Measurements from ENCODE around the gene HNF4A.
A peak's percentile ranks its signal among the peaks of the same experiment; 100 is the strongest.
"Not testable (repeated sequence)": the region's sequence is repeated elsewhere in the genome, so short reads cannot be mapped to it uniquely, and the experiment has no call there.

The HNF4A gene

GRCh38 chr20:44319839-44320422, 35.6 kb upstream of the HNF4A start:
- DNase-seq (ENCODE audit: low read depth) = peak; percentile 48
- TF ChIP-seq POLR2A (IDR thresholded peaks at IDR 0.05; ENCODE audit: extremely low read depth, insufficient read length) = no peak
- H3K4me3 ChIP-seq (ENCODE audit: low read depth, low read length) = no peak overlapping the region

GRCh38 chr20:44324343-44324742, 31.2 kb upstream of the HNF4A start:
- no peak overlapping the region for H3K4me3 ChIP-seq (ENCODE audit: low read depth, low read length)
- TF ChIP-seq, protein P1, sequence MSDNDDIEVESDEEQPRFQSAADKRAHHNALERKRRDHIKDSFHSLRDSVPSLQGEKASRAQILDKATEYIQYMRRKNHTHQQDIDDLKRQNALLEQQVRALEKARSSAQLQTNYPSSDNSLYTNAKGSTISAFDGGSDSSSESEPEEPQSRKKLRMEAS (IDR thresholded peaks at IDR 0.05; ENCODE audit: low read depth, low read length) = no peak
- no peak for TF ChIP-seq CTCF (IDR thresholded peaks at IDR 0.05; ENCODE audit: low read depth, low read length)
- no peak for TF ChIP-seq MYC (IDR thresholded peaks at IDR 0.05; ENCODE audit: low read depth, low read length)
- TF ChIP-seq POLR2A (IDR thresholded peaks at IDR 0.05; ENCODE audit: extremely low read depth, insufficient read length) = no peak
- no peak for DNase-seq (ENCODE audit: low read depth)

DNA sequence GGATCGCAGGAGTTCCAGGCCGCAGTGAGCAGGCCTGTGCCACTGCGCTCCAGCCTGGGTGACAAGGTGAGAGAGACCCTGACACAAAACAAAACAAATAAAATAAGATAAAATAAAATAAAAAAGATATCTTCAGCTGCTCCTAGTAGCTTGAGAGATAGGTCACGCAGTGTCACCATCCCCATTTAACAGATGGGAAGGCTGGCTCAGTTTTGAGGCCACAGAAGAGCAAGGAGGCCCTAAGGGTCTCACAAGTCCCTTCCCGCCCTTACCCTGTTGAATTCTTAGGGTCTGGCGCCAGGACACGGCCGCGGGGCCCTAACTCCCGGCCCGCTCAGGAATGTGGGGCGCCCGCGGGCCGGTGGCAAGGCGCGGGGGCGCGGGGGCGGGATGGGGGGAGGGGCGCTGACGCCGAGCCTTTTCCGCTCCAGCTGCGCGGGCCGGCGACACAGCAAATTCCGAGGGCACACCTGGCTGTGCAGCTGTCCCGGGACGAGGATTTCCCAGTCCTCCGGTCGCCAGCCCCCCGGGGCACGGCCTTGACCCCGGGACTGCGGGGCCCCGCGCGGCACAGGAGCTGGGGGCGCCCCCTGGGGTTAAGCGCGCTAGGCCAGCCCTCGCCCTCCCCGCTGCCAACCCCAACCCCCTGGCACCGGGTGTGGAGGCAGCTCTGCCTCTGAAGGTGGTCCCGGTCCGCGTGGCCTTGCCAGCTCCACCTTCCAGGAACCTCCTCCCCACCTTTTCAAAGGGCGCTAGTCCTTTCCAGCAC, 28.9 kb upstream of the HNF4A start:
- H3K4me3 ChIP-seq (ENCODE audit: low read depth, low read length) = no peak overlapping the region
- DNase-seq (ENCODE audit: low read depth) = no peak

GRCh38 chr20:44327748-44328147, 27.8 kb upstream of the HNF4A start:
- not testable (repeated sequence) for DNase-seq (ENCODE audit: low read depth); H3K4me3 ChIP-seq (ENCODE audit: low read depth, low read length)

More for the DNA sequence above, 28.9 kb upstream of the HNF4A start:
- TF ChIP-seq CTCF (IDR thresholded peaks at IDR 0.05; ENCODE audit: low read depth, low read length) (no peak), POLR2A (IDR thresholded peaks at IDR 0.05; ENCODE audit: extremely low read depth, insufficient read length) (no peak), MYC (IDR thresholded peaks at IDR 0.05; ENCODE audit: low read depth, low read length) (no peak)
- TF ChIP-seq, protein P1 (IDR thresholded peaks at IDR 0.05; ENCODE audit: low read depth, low read length) = no peak

DNA sequence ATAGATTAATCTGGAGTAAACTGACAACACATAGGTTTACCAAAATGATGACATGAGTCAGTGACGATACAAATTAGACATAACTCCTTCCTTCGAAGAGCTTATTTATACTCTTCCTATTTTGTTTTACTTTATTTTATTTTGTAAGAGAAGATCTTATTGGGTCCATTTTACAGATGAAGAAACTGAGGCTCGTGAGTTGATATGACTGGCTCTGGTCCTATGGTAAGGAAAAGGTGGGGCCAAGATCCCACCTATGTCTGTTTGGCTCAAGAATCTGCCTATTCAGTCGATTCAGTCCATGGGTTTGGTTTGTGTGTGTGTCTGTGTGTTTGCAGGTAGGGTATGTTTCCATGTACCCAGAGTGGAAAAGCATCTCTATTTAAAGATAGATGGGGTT, 27.1 kb upstream of the HNF4A start:
- no peak for DNase-seq (ENCODE audit: low read depth)
- no peak for TF ChIP-seq MYC (IDR thresholded peaks at IDR 0.05; ENCODE audit: low read depth, low read length)
- TF ChIP-seq POLR2A (IDR thresholded peaks at IDR 0.05; ENCODE audit: extremely low read depth, insufficient read length) = no peak
- TF ChIP-seq CTCF (IDR thresholded peaks at IDR 0.05; ENCODE audit: low read depth, low read length) = no peak
- TF ChIP-seq, protein P1 (IDR thresholded peaks at IDR 0.05; ENCODE audit: low read depth, low read length) = no peak

GRCh38 chr20:44331201-44331600, 24.3 kb upstream of the HNF4A start:
- H3K4me3 ChIP-seq (ENCODE audit: low read depth, low read length) = no peak overlapping the region
- TF ChIP-seq, protein P1 (IDR thresholded peaks at IDR 0.05; ENCODE audit: low read depth, low read length) = no peak
- TF ChIP-seq CTCF (IDR thresholded peaks at IDR 0.05; ENCODE audit: low read depth, low read length) = no peak
- TF ChIP-seq POLR2A (IDR thresholded peaks at IDR 0.05; ENCODE audit: extremely low read depth, insufficient read length) = no peak
- TF ChIP-seq MYC (IDR thresholded peaks at IDR 0.05; ENCODE audit: low read depth, low read length) = no peak
- DNase-seq (ENCODE audit: low read depth) = no peak

More for the DNA sequence above, 27.1 kb upstream of the HNF4A start:
- no peak overlapping the region for H3K4me3 ChIP-seq (ENCODE audit: low read depth, low read length)

All from NB4 (cell line).